Measurements from ENCODE around the gene GPER1. TPM values are rescaled to one million over a fixed set of nuclear protein-coding genes. Genes with fewer than 3 reads are reported as not detected.

Gene GPER1
- total RNA-seq, 4 donors from 2014 or later: 4.2 to 8.9 (median 6.0) TPM

DNA sequence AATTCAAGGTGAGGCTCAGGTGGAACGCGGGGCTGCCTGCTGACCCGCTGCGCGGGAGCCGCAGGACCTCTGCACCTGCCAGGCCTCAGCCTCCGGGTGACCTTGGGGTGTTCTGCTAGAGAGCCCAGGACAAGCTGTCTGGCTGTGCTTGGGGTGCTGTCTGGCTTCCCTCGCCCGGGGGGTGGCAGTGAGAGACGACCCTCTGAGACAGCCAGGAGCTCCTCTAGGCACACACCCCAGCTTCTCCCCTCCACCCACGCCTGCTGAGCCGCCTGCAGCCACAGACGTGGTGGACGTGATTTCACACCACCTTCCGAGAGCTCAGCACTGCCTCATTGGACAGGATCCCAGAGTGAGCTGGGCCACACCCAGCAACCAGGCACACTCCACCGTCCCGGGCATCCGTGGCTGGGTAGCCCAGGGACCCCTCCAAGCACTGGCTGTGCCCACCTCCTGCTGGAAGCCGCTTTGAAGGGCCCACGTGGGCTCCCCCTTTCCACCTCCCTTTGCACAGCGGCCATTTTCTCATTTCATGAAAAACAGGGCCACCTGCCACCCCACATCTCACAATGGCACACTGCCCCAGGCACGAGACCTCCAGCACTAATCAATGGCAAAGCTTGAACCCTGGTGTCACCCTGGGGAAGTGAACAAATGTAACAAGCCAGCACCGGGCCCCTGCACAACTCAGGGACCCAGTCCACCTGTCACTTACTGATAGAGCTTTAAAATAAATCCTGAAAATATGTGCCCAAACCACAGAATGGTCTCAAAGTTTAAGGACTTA is 37.1 kb downstream of the GPER1 start:
- TF ChIP-seq, protein P1, sequence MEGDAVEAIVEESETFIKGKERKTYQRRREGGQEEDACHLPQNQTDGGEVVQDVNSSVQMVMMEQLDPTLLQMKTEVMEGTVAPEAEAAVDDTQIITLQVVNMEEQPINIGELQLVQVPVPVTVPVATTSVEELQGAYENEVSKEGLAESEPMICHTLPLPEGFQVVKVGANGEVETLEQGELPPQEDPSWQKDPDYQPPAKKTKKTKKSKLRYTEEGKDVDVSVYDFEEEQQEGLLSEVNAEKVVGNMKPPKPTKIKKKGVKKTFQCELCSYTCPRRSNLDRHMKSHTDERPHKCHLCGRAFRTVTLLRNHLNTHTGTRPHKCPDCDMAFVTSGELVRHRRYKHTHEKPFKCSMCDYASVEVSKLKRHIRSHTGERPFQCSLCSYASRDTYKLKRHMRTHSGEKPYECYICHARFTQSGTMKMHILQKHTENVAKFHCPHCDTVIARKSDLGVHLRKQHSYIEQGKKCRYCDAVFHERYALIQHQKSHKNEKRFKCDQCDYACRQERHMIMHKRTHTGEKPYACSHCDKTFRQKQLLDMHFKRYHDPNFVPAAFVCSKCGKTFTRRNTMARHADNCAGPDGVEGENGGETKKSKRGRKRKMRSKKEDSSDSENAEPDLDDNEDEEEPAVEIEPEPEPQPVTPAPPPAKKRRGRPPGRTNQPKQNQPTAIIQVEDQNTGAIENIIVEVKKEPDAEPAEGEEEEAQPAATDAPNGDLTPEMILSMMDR (IDR thresholded peaks at IDR 0.05; ENCODE audit: low read depth): no peak

DNA sequence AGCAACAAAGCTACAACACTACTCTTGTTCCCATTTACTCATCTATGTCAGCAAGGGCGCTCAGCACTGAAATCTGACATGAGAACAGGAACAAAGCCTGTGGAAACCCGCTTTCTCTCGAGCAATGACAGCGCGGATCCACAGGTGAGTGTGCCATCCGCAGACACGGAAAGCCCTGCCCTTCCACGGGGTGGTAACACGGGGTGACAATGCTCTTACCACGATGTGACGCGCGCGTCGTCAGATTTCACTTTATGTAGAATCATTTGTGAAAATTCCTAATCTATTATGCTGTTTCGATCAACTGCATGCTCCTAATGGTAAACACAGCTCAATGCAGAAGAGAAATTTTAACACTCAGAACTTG is 37.7 kb downstream of the GPER1 start:
- TF ChIP-seq, protein P1 (IDR thresholded peaks at IDR 0.05; ENCODE audit: low read depth): no peak

DNA sequence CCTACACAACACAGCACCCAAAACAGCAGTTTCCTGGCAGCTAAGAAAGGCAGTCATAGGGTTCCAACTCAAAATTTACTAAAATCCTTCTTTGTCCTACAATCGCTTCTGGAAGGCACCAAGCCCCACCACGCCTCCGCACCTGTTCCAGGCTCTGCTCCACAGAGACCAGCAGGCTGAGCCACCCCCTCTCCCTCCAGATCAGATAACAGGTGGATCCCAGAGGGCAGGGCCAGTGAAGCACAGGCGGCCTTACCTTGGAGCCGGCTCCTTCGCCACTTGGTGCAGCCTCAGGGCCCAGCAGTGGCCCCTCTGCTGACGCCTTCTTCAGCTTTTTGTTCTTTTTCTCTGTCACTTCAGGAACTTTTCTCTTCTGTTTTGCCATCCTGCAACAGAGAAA is 39.1 kb downstream of the GPER1 start:
- TF ChIP-seq, protein P1 (IDR thresholded peaks at IDR 0.05; ENCODE audit: low read depth): no peak

DNA sequence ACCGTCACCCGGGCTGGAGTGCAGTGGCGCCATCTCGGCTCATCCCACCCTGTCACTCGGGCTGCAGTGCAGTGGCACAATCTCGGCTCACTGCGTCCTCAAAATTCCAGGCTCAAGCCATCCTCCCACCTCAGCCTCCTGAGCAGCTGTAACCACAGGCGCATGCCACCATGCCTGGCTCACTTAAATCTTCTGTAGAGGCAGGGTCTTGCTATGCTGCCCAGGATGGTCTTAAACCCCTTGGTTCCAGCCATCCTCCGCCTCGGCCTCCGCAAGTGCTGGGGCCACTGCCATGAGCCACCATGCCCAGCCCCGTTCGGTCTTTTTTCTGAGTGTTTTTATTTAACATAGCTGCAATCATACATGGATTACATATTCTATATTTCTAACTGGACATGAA is 41.5 kb downstream of the GPER1 start:
- TF ChIP-seq, protein P1 (IDR thresholded peaks at IDR 0.05; ENCODE audit: low read depth): no peak

DNA sequence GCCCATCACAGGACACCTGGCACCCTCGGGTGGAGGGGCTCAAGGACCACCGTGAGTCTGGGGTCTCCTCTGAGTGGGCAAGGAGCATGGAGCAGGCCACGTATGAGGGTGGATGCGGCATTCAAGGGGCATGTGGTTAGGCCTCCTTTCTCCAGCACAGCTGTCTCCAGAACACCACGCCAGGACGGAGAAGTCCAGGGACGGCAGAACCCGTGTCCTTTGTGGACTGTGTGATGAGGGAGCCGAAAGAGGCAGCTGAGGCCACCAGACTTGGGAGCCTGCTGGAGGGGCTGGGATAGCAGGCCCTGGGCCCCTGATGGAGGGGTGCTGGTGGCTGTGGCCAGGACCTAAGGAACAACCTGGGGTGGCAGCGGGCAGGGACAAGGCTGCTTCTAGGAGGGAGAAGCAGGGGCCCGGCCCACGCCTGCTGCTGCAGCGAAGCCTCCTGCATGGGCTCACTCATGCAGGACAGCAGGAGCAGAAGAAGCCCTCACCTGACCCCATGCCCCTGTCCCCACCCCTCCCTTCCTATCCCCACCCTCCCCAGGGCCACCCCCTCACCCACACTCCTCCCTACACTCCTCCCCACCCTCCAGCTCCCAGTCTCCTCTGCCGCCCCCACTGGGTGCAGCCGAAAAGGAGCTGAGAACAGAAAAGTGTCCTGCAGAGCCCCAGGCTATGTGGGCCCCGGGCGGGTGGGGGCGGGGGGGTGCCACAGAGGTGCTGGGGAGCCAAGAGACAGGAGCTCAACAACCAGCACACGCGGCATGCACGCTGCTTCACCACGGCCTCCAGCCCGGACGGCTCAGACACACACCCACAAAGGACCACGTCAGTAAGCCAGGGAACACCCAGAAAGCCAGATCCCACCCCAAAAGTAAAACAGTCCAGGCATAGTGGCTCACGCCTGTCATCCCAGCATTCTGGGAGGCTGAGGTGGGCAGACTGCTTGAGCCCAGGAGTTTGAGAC is 42.4 kb downstream of the GPER1 start:
- TF ChIP-seq, protein P1 (IDR thresholded peaks at IDR 0.05; ENCODE audit: low read depth): no peak

DNA sequence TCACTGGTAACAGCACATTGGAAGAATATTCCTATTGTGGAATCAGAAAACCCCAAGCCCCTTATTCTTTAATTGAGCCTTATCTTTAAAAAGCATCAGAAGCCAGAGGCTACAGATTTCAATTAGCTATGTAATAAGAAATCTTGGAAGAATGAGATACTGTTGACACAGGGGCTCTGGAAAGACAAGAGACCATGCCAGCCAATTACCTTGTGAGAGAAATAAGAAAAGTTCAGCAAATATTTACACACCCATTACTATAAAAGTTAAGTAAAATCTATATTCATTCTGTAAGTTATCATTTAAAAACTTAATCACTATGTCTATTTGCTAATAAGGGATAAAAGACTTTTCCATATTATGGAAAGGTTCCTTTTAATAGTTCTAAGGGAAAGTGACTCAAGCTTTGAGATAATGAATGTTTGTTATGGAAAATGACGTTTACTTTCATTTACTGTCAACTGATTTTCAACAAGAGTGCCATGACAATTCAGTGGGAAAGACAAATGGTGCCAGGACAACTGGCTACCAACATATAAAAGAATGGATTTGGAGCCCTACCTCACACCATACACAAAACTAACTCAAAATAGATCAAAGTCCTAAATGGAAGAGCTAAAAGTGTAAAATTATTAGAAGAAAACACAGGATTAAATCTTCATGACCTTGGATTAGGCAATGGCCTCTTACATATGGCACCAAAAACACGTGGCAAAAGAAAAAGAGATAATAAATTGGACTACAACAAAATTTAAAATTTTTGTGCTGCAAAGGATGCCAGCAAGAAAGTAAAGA is 43.8 kb downstream of the GPER1 start:
- TF ChIP-seq, protein P1 (IDR thresholded peaks at IDR 0.05; ENCODE audit: low read depth): no peak
